ENCODE data around the gene TNK2. TPM values are rescaled to one million over a fixed set of nuclear protein-coding genes. Genes with fewer than 3 reads are reported as not detected.

The TNK2 gene
- total RNA-seq, 2 experiments from 2014 or later = 110 to 127 TPM

GRCh38 chr3:195853036-195853435, 55.3 kb downstream of the TNK2 start:
- Mint-ChIP-seq H3K27me3 (ENCODE audit: low read depth) (peaks cover 2% of the 10 kb centered on the region), H3K36me3 (ENCODE audit: low read depth) (no peaks in the 10 kb centered on the region), H3K27ac (no peak overlapping the region), H3K4me1 (ENCODE audit: low read depth) (peaks cover 11% of the 10 kb centered on the region), H3K4me3 (no peak overlapping the region), H3K9me3 (ENCODE audit: insufficient read depth) (no peaks in the 10 kb centered on the region)
- ATAC-seq (no peak), DNase-seq (no peak)
- ChIA-PET CTCF (interaction anchor here (0.7 to 2.2 kb wide), 4 partner anchors 8 to 166 kb away, joined by 3 to 5 read pairs (median 4); no protein-coding TSS in a partner anchor), POLR2A (no interaction called here)

GRCh38 chr3:195850857-195851543, 57.4 kb downstream of the TNK2 start:
- peak; percentile 94 for DNase-seq
- Mint-ChIP-seq H3K27ac (no peak overlapping the region), H3K36me3 (ENCODE audit: low read depth) (no peaks in the 10 kb centered on the region), H3K4me1 (ENCODE audit: low read depth) (peaks cover 11% of the 10 kb centered on the region), H3K4me3 (no peak overlapping the region), H3K27me3 (ENCODE audit: low read depth) (peaks cover 4% of the 10 kb centered on the region), H3K9me3 (ENCODE audit: insufficient read depth) (no peaks in the 10 kb centered on the region)
- ATAC-seq = peak; percentile 95
- ChIA-PET POLR2A (no interaction called here), CTCF (interaction anchor here (0.6 to 3.9 kb wide), 41 partner anchors 8 to 580 kb away, joined by 3 to 30 read pairs (median 4); partner anchors contain the start of genes MUC20 and XXYLT1)

DNA sequence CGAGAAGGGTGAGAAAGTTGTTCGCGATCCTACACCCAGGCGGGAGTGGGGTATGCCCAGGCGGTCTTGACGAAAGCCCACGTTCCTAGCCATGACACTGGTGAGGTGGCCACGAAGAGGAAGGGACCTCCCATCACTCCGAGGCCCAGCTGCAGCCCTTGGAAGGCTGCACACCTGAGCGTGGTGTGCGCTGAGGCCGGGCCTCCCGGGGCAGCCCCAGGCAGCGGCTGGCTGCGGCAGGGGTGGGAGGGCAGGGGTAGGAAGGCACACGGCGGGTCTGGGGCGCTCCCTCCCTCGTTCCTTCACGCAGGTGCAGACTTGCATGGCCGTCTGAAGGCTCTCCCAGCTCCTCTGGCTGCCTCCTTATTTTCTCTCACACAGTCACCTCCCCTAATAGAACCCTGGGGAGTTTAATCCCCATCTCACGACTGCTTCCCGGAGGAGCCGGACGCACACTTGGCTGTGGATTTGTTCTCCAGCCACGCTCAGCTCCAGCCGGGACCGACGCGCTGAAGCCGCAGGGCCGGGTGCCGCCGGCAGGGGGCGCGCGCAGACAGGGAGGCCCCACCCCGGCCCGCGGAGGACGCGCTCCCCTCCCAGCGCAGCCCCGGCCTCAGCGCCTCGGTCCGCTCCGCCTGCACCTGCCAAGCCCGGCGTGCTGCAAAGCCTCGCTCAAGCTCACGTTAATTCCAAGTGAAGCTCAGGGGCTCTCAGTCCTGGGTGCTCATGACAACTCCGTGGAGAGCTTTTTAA, 58.9 kb downstream of the TNK2 start:
- Mint-ChIP-seq H3K9me3 (ENCODE audit: insufficient read depth) (no peaks in the 10 kb centered on the region), H3K4me1 (ENCODE audit: low read depth) (peaks cover 11% of the 10 kb centered on the region), H3K27ac (no peak overlapping the region), H3K27me3 (ENCODE audit: low read depth) (peaks cover 7% of the 10 kb centered on the region), H3K36me3 (ENCODE audit: low read depth) (no peaks in the 10 kb centered on the region), H3K4me3 (no peak overlapping the region)
- ATAC-seq (no peak), DNase-seq (no peak)
- POLR2A ChIA-PET = interaction anchor here (0.8 kb wide), 1 partner anchor 51 kb away, joined by 3 read pairs; no protein-coding TSS in a partner anchor
- CTCF ChIA-PET = interaction anchor here (1.0 to 3.9 kb wide), 22 partner anchors 8 to 578 kb away, joined by 3 to 30 read pairs (median 6); partner anchors contain the start of genes MUC20 and XXYLT1

DNA sequence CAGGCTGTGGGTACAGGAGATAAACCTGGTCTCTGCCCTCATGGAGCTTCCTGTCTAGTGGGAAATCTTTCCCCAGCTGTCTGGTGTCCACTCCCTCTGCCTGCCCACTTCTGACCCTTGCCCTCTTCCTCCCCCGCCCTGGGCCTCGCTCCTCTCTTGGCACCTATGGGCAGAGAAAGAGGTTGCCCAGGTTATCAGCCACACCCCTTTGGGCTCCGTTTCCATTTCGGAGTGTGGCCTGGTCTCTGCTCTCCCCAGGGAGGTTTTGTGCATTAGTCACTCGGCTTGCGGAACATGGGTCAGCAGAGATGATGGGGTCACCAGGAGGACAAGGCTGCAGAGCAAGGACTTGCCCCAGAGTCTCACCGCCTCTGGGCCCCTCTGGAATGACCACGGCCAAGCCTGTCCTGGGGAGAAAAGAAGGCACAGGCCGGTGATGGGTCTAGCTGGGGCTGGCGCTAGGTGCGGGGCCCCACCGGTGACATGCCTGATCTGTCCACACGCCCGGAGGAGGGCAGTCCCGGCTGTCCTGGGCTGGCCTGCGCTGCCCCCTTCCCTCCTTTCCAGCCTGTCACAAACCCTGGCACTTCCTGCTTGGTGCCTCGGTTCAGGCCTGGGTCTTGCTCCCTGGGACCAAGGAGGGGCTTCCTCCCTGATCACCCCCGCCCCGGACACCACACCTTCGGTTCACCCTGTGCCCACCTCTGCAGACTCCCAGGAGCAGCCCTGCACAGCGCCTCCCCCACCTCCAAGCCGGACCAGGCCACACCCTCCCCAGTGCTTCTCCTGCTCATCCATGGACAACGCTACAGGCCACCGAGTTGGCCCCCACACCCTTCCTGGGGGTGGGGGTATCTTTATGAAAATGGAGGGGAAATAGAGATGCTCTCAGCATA, 61.0 kb downstream of the TNK2 start:
- Mint-ChIP-seq H3K9me3 (ENCODE audit: insufficient read depth) (no peaks in the 10 kb centered on the region), H3K27me3 (ENCODE audit: low read depth) (peaks cover 12% of the 10 kb centered on the region), H3K4me1 (ENCODE audit: low read depth) (peaks cover 8% of the 10 kb centered on the region), H3K4me3 (no peak overlapping the region), H3K27ac (no peak overlapping the region), H3K36me3 (ENCODE audit: low read depth) (no peaks in the 10 kb centered on the region)
- ChIA-PET POLR2A (no interaction called here), CTCF (no interaction called here)
- no peak for DNase-seq
- no peak for ATAC-seq

- Mint-ChIP-seq H3K4me1 (ENCODE audit: low read depth) (no peaks in the 10 kb centered on the region), H3K27me3 (ENCODE audit: low read depth) (peaks cover 10% of the 10 kb centered on the region), H3K36me3 (ENCODE audit: low read depth) (no peaks in the 10 kb centered on the region), H3K27ac (no peak overlapping the region), H3K9me3 (ENCODE audit: insufficient read depth) (no peaks in the 10 kb centered on the region), H3K4me3 (no peak overlapping the region)
- ChIA-PET CTCF (no interaction called here), POLR2A (no interaction called here)
- DNase-seq (no peak), ATAC-seq (no peak)
Observed at GRCh38 chr3:195845483-195845882, 62.9 kb downstream of the TNK2 start.

DNA sequence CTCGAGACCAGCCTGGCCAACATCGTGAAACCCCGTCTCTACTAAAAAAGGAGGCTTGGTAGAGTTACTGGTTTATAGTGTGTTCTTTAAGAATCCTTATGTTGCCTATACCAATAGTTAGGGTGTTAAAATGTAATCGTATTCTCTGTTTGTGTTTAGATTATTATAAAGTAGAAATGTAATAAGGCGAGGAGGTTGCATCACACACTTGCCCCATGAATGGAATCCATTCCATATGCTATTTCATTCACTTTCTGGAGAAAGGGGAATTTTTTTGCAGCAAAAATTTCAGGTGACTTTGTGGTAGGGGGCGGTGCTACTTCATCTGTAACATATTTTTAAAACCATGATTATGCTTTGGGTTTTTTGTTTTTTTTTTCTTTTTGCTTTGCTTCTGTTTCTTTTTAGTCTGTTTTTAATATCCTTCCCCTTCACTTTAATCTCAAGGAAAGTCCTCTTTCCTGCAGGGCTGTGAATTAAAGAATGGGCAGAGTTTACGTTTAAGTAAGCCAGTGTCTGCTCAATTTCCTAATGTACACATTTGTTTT, 63.6 kb downstream of the TNK2 start:
- peaks cover 10% of the 10 kb centered on the region for H3K27me3 Mint-ChIP-seq (ENCODE audit: low read depth)
- no peaks in the 10 kb centered on the region for H3K9me3 Mint-ChIP-seq (ENCODE audit: insufficient read depth)
- no peak overlapping the region for H3K4me3 Mint-ChIP-seq
- no peaks in the 10 kb centered on the region for H3K36me3 Mint-ChIP-seq (ENCODE audit: low read depth)
- H3K4me1 Mint-ChIP-seq (ENCODE audit: low read depth) = no peaks in the 10 kb centered on the region
- no peak for DNase-seq
- H3K27ac Mint-ChIP-seq = no peak overlapping the region
- no peak for ATAC-seq
- CTCF ChIA-PET = no interaction called here
- POLR2A ChIA-PET = no interaction called here

GRCh38 chr3:195839260-195840010, 68.9 kb downstream of the TNK2 start:
- Mint-ChIP-seq H3K36me3 (ENCODE audit: low read depth) (no peaks in the 10 kb centered on the region), H3K27me3 (ENCODE audit: low read depth) (peaks cover 12% of the 10 kb centered on the region), H3K4me3 (no peak overlapping the region), H3K4me1 (ENCODE audit: low read depth) (no peaks in the 10 kb centered on the region), H3K9me3 (ENCODE audit: insufficient read depth) (no peaks in the 10 kb centered on the region), H3K27ac (no peak overlapping the region)
- ChIA-PET POLR2A (no interaction called here), CTCF (interaction anchor here (1.5 to 2.6 kb wide), 2 partner anchors 11 to 20 kb away, joined by 6 to 30 read pairs; no protein-coding TSS in a partner anchor)
- DNase-seq = no peak
- no peak for ATAC-seq

DNA sequence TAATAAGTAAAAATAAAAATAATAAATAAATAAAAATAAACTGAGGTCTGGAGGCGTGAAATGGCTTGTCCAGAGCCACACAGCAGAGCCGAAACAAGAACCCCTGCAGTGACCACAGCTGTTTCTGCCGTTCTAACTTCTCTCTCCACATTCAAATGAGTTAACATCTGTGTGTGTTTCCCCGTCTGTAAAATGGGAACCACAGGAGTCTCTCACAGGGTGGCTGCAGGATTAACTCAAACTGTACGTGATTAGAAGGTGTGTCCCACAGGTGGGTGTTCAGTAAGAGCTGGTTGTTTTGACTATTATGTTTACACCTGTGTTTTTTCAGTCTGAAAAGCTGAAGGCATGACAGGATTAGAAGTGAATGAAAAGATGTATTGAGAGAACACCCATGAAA, 69.6 kb downstream of the TNK2 start:
- no peaks in the 10 kb centered on the region for H3K36me3 Mint-ChIP-seq (ENCODE audit: low read depth)
- CTCF ChIA-PET = interaction anchor here (0.5 to 2.6 kb wide), 3 partner anchors 12 to 73 kb away, joined by 3 to 30 read pairs (median 6); no protein-coding TSS in a partner anchor
- H3K27me3 Mint-ChIP-seq (ENCODE audit: low read depth) = peaks cover 7% of the 10 kb centered on the region
- DNase-seq (no peak), ATAC-seq (no peak)
- no peak overlapping the region for H3K27ac Mint-ChIP-seq
- H3K4me1 Mint-ChIP-seq (ENCODE audit: low read depth) = no peaks in the 10 kb centered on the region
- POLR2A ChIA-PET = no interaction called here
- H3K9me3 Mint-ChIP-seq (ENCODE audit: insufficient read depth) = no peaks in the 10 kb centered on the region
- H3K4me3 Mint-ChIP-seq = no peak overlapping the region

GRCh38 chr3:195836476-195837135, 71.7 kb downstream of the TNK2 start:
- ChIA-PET CTCF (interaction anchor here (2.5 kb wide), 1 partner anchor 13 kb away, joined by 8 read pairs; no protein-coding TSS in a partner anchor), POLR2A (no interaction called here)
- Mint-ChIP-seq H3K4me1 (ENCODE audit: low read depth) (no peaks in the 10 kb centered on the region), H3K27me3 (ENCODE audit: low read depth) (peaks cover 7% of the 10 kb centered on the region), H3K27ac (no peak overlapping the region), H3K36me3 (ENCODE audit: low read depth) (no peaks in the 10 kb centered on the region), H3K9me3 (ENCODE audit: insufficient read depth) (no peaks in the 10 kb centered on the region), H3K4me3 (no peak overlapping the region)
- DNase-seq (no peak), ATAC-seq (no peak)

GRCh38 chr3:195835791-195836190, 72.6 kb downstream of the TNK2 start:
- no peak for DNase-seq
- ChIA-PET POLR2A (no interaction called here), CTCF (interaction anchor here (2.5 kb wide), 1 partner anchor 14 kb away, joined by 8 read pairs; no protein-coding TSS in a partner anchor)
- no peak for ATAC-seq
- Mint-ChIP-seq H3K27ac (no peak overlapping the region), H3K9me3 (ENCODE audit: insufficient read depth) (no peaks in the 10 kb centered on the region), H3K4me1 (ENCODE audit: low read depth) (no peaks in the 10 kb centered on the region), H3K4me3 (no peak overlapping the region), H3K27me3 (ENCODE audit: low read depth) (peaks cover 9% of the 10 kb centered on the region), H3K36me3 (ENCODE audit: low read depth) (no peaks in the 10 kb centered on the region)

Measured in activated CD8-positive, alpha-beta T cell treated with anti-CD3 and anti-CD28 coated beads, Interleukin-2, amount 10 ng/mL, durations not matched to agents 7 days and 5 days (primary cell).